PFSK-1 (cell line): Measurements from ENCODE around the gene EDEM1.

ENCODE experiments used
- REST ChIP-seq, 2 experiments: IDR thresholded peaks; 2 replicates each; pipeline versions ENCODE4 v1.6.1 to v1.8.0; 2011 to 2012; ENCODE audit warnings: low read depth in 2 of 2, low read length in 2 of 2, control low read depth in 1 of 2, inconsistent platforms in 1 of 2, mild to moderate bottlenecking in 1 of 2, moderate library complexity in 1 of 2; ENCODE audit not compliant: insufficient read depth in 1 of 2
- TAF1 ChIP-seq: IDR thresholded peaks from 2 replicates; pipeline ENCODE4 v1.6.1; 2012; ENCODE audit warnings: low read length, control low read depth, borderline replicate concordance; ENCODE audit not compliant: insufficient read depth

- TF ChIP-seq TAF1 (no peak), REST (IDR thresholded peaks at IDR 0.05; ENCODE audit: insufficient read depth in 1 of 2, low read depth in 2 of 2, low read length in 2 of 2) (no peak)
Observed at GRCh38 chr3:5187920-5188418, 462 bp downstream of the EDEM1 start.
